Medulla oblongata (tissue), 1 donor: ENCODE results near the gene SLC38A8.

Experiments
- DNase-seq: peaks from one replicate; pipeline ENCODE4 v3.0.0-alpha.2; 2015; ENCODE audit errors: extremely low spot score

Gene SLC38A8

DNA sequence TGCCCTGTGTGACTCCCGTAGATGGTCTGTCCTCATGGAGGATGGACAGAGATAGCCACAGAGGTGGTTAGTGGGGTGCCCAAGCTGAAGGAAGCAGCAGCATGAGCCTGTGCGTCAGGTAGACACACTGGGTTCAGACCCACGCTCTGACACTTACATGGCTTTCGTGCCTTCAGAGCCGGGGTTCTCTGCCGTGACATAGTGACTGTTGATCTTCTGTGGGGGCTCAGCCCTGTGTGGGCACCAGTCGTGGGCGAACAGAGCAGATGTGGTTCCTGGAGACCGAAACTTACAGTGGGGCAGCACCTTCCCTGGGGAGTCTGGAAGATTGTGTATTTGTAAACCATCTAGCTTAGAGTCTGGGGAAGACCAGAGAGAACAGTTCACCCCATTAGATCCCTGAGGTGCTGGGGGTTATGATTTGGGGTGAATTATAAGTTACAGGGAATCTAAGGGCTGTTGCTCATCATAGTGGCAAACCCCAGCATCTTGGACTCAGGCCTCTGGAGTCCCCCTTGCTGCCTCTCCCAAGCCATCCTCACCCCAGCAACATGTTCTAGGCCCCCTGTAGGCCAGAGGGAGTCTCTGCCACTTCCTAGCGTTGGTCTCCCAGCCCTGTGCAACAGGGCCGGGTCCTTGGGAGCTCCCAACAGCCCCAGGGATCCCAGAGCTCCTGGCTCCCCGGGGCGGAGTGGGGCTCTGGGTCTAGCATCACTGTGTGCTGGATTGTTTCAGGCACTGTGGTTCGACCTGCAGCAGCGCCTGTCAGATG is 45.9 kb downstream of the SLC38A8 start:
- DNase-seq, result no peak

DNA sequence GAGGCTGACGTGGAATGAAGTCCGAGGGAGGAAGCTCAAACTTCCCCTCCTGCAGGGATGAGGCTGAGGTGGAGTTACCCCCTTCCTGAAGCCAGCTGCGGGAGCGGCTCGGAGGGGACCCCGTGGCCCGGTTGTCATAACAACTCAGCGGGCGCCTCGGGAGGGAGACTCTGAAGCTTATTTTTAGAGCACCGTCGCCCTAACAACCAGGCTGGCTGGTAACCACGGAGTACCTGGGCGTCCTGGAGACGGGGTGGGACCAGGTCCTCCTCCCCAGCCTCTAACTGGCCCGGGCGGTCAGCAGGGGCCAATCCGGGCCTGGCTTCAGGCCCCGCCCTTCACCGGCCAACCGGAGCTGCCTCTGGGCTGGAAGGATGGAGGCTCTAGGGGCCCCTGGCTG is 46.8 kb downstream of the SLC38A8 start:
- peak; percentile 29 for DNase-seq

DNA sequence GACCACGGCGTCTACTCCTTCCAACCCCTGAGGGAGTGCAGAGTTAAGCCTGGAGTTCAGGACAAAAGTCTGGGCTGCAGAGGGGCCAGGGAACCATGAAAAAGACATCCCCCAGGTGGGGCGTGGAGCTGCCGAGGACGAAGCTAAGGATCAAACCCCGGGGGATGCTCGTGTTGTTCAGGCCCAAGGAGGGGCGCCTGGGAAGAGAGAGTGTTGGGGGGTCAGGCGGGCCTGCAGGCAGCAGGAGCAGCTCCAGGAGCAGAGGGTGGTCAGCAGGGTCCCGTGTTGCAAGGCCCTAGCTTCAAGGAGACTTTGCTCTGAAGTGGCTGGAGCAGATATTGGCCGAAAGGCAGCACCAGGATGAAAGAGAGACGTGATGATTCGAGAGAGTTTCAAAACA is 47.9 kb downstream of the SLC38A8 start:
- DNase-seq, result no peak

DNA sequence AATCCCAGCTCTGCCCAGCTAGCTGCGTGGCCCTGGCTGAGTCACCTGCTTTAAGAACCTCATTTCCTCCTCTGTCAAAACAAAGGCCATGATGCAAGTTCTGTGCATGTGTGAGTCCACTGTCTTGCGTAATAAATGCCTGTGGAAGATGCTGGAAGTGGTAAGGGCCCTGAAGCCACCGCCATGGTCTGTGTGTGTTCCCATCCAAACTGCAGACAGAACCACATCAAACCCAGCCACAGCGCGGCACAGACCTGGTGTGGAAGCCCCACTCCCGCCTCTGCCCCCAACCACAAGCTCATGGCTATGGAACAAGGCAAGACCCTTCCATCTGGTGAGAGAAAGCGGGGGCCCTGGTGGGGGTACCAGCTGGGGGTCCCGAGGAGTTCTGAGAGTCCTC is 48.5 kb downstream of the SLC38A8 start:
- DNase-seq, result peak; percentile 20

DNA sequence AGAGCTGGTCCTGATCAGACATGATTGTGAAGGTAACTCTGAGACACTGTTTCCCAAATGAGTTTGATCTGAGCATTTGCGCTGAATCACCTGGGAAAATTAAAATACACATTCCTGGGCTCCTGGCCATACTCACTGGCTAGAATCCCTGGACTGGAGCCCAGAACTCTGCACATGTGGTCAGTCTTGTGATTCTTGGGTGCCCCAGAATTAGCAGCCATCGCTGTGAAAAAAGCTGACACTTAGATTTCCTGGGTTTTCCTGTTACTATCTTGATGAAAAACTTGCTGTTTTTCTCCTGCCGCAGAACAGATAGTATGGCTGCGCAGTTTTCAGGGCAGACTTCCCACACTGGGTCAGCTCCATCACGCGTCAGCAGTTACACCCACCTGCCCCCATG is 50.0 kb downstream of the SLC38A8 start:
- peak; percentile 75 for DNase-seq

DNA sequence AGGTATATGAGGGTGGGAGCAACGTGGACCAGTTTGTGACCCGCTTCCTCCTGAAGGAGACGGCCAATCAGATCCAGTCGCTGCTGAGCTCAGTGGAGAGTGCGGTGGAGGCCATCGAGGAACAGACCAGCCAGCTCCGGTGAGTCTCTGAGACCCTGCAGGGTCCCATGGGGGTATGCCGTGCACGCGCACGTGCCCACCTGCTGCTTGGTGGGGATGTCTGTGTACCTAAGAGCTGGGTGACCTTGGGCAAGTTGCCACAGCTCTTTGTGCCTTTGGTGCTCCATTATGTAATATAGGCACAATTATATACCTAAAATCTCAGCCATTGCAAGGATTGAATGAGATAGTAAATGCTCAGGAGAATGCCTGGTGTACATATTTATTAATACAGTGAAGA is 52.1 kb downstream of the SLC38A8 start:
- no peak for DNase-seq

DNA sequence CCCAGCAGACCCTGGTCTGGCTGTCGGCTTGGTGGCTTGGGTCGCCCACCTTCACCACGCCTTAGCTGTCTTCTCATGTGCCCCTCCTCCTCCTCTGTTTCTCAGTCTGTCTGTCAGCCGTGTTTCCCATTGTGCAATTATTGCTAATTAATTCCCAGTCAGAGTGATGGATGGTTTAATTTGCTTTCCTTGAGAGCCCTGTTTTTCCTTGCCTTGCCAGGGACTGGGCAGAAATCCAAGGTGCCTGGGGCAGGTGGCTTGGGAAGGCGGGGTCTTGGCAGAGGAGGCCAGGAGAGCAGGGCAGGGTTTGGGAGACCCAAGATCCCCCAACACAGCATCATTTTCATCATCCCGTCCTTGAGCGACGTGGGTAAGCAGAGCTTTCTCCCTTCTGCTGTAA is 53.3 kb downstream of the SLC38A8 start:
- no peak for DNase-seq

DNA sequence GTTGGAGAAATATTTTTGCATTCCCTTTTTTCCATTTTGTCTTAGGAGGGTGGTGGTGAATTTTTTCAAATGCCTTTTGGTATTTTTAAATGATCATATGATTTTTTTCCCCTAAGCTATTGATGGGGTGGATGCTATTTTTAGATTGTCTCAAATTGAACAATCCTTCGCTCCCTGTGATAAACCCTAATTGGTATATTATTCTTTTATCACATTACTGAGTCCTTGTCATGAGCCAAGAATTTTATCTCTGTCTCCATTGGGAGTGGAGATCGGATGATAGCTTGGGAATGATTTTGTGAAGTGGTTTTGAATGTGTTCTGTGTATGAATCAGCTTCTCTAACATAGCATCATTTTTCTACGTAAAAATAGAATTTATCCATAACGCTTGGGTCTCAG is 59.1 kb downstream of the SLC38A8 start:
- DNase-seq, result no peak

DNA sequence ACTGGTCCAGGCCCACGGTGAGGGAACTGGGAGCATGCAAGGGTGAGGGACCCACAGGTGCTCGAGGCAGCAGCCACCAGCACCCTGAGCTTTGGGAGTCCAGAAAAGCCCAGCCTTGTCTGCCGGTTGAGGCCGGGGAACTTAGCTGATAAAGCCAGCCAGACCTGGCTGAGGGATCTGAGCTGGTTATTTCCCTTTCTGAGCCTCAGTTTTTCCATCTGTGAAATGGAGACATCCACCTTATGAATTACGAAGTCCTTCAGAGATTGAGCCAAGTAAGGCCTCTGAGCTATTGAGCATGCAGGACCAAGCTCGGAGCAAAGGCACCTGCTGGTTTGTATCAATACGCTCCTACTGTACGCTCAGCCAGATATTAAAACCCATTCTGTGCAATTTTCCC is 60.8 kb downstream of the SLC38A8 start:
- DNase-seq, result no peak

DNA sequence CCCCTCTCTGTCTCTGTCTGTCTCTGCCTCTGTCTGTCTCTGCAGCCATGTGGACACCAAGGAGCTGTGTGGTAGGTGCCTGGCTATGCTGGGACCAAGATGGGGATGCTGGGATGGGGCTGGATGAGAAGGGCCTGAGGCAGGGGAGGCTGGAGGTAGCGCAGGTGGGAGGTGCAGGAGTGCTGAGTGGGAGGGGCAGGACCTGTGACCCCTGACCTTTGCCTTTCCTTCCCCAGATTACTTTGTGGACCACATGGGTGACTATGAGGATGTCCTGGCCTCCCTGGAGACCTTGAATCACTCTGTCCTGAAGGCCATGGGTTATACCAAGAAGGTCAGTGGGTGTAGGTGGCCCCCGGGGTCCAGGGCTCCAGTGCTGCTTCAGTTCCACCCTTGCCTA is 61.8 kb downstream of the SLC38A8 start:
- no peak for DNase-seq

DNA sequence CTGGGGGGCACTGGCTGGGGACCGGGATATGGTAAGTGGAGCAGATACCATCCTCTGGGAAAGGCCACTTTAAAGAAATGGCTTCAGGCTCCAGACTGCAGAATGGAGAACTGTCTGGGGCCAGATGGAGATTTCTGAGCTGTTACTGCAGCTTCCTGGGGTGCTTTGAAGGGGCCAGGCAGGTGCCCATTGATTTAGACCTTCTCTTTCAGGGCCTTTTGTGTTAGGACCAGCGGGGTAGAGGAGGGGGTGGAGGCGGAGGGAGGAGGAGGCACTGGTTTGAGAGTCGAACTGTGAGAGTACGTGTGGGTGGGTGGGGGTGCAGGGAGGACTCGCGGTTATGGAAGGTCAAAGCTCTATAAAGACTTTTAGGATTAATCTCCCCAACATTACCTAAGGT is 63.2 kb downstream of the SLC38A8 start:
- no peak for DNase-seq

DNA sequence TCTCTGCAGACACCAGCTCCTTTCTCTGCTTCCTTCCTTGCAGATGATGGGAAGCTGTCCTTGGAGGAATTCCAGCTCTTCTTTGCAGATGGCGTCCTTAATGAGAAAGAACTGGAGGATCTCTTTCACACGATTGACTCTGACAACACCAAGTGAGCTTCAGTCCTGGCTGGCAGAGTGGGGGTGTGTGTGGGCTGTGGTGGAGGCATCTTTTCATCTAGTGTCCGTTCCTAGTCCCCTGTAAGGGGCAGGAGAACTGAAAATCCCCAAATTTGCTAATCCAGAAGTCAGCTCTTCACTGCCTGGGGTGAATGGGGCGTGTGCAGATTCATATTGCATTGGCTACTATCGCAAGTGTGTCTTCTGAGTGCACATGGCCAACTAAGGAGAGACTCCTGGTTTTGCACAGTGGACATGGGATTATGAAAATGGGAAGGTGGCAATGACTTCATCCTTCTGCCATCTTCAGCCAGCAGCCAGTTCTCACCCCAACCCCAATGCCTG is 64.1 kb downstream of the SLC38A8 start:
- DNase-seq, result no peak

DNA sequence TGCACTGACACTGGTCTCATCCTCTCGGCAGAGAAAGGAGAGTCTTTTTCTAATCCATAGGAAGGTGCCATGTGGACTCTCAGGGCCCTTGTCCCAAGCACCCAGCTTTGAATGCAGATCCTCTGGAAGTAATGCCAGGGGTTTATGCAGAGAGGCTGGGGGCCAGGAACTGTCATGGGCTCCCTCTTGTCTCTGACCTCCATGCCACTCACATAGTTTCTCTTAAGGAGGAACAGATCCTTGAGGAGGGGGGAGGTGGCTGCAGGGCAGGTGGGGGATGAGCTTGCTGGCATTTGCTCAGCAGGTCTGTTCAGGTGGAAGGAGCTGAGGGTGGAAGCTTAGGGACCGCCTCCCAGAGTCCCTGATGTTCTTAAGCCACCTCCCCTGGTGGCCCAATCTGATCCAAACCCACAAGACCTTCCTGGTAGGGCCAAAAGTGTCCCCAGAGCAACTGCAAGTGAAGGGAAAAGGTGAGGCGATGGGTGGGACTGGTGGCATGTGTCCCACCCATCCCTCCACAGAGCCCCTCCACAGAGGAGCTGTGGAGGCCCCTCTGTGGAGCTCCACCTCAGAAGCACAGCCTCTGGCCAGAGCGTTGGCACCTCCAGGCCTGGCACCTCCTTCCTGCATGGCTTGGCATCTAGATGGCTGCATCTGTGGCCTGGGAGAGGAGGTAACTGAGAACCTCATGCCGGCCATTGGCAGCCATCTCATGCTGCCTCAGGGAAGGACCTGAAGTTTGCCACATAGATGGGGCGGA is 65.4 kb downstream of the SLC38A8 start:
- no peak for DNase-seq

DNA sequence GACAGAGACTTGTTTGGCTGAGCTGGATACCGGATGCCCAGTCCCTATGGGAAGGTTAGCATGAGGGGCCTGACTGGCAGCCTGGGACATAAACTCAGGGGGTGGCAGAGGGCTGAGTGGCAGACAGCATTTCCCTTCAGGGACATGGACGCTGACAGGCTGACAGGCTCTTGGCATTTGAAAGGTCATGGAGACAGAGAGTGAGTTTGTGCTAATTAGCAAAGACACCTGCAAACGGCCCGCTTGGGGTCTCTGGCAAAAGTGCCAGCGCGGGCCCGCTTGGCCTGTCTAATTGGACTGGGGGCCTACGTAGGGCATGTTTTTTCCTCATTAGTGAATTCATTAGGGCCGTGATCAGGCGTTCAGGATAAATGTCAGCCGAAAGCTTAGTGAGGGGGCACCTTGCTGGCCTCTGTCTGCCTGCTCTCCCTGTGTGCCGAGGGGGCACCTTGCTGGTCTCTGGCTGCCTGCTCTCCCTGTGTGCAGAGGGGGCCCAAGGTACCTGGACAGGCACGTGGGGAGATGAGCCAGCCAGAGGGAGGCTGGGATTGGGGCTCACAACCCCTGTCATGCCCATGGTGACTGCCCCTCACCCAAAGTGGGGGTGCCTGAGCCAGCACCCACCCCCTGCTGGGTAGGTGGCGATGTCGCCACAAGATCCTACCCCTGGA is 66.9 kb downstream of the SLC38A8 start:
- no peak for DNase-seq

DNA sequence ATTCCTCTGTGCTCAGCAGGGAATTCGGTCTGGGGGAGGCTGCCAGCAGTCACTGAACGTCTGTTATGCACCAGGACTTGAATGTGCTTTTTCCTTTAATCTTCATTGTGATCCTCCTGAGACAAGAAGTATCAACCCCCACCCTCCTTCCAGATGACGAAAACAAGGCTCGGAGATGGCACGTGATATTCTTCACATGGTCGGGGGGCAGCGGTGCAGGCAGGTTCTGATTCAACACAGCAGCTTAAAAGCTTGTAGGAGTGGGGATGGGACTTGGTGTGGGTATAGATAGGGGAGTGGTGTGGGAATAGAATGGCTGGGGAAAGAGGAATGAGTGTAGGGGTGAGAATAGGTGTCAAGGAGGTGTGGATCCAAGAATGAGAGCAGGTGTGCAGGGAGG is 68.1 kb downstream of the SLC38A8 start:
- no peak for DNase-seq

DNA sequence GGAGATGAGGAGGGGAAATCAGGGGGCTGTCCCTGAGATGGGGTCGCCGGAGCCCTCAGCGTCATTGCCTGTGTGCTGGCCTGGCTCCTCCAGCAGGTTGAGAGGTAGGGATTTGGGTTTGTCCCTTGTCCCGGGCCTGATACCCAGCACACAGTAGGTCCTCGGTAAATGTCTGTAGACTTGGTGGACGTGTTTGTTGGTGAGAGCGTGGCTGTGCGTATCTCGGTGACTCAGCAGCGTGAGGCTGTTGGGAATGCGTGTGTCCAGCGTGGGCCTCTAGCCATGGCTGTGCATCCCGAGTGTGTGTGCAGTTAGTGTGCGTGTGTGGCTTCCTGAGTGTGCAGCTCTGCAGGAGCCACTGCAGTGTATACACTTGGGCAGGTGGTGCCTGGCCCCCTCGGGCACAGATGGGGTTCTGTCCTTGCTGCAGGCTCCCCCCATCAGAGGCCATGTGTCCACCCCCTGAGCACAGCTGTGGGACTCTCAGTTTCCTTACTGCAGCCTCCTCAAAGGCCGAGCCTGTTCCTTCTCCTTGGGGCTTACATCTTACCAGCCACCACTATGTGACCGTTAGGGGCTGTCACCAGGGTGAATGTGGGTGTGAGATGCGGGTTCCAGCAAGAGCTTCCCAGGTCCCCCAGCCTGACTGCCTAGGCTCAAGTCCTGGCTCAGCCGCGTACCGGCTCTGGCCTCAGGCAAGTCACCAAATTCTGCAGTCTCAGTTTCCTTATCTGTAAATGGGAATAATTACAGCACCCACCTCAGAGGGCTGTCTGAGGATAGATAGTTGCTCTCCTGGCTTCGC is 68.8 kb downstream of the SLC38A8 start:
- no peak for DNase-seq

DNA sequence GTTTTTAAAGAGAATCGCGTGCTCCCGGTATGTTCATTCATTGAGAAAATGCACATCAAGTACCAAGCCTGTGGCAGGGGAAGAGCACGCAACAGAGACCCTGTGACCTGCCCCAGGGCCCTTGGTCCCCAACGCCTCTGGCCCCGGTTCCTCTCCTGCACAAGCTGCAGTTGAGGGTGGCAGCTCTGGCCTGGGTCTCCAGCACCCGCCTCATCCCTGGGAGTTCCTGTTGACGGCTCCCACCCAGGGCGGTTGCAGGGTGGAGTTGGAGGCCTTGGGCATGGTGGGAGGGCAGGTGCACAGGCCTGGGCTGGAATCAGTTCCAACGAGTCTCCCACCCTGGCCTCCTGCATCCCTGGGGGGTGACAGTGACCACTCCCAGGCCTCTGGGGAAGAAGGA is 69.5 kb downstream of the SLC38A8 start:
- no peak for DNase-seq

DNA sequence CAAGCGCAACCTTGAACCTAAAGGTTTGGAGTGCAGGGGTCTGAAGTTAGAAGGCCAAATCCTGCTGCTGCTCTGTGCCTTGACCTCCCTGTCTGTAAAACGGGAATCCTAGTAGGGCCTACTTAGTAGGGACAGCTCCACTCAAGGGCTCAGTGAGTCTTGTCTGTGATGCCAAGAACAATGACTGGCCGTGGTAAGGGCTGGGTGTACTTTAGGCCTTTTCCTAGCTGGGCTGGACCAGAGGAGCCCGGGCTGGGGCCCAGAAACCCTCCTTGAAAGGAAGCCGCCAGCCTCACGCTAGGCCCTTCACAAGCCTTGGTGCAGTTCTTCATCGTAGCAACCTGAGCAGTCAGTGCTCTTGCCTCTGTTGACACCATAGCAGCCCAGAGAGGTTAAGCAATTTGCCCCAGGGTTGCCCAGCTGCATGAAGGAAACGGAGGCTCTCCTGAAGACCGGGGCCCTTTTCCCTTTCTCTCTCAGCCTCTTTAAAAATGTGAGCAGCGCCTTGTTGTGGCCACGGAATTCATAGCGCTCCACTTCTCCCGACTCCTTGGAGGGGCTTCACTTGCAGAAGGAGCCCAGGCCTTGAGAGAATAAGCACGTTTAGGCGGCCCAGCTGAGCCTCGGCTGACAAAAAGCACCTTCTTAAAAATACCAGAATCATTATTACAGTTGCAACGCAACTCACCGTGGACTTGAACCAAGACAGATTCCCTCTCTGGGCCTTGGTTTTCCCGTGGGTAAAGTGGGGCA is 70.2 kb downstream of the SLC38A8 start:
- no peak for DNase-seq

DNA sequence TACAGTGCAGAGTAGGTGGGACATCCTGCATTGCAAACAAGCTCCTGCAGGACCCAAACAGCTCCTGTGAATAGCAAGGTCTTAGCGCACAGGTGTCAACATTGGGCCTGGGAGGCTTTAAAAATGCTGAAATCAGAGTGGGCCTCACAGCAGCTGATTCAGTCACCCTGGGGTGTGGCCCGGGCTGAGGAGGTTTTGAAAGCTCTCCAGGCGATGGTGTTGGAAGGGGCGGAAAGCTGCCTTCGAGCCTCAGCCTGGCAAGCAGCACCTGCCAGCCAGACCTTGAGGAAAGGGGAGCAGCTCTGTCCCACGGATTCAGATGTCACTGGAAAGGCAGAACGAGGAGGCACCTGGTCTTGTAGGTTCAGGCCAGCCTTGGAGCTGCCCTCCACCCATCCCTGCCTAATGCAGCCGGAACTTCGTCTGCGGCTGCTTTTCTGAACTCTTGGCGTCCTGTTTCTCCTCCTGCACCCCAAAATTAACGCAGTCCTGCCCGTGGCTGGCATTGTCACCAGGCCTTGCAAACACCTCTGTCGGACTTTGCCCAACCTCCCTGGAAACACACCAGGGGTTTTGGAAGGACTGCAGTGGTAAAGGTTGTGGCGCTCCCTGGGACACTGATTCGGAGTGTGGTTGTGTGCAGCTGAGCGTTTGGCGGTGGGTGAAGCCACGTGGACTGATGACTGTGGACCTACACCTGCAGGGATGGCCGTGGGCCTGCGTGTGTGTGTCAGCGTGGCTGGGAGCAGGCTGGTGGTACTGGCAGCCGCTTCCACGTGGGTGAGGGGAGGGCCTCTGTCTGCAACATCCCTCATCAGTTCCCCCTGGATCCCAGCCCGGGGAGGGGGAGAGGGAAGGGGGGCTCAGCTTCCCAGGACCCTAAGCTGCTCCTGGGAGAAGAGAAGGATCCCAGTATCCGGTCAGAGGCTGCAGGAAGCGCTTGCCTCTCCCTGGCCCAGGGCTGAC is 71.1 kb downstream of the SLC38A8 start:
- DNase-seq, result no peak

DNA sequence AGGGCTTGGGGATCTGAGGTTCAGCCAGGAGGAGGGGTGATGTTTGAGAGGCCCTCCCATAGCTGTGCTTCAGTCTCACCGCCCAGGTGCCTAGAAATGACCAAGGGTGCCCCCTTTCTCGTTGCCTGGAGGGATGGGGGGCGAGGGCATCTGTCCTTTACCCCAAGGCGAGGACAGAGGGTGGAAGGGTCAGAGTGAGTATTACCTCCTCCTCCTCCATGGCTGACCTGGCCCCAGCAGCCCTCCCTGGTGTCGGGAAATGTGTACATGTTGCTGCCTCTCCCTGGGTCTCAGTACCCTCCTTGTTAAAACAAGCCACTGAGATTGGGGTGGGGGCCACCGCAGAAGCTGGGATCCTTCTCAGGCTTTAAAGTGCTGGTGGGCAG is 72.2 kb downstream of the SLC38A8 start:
- no peak for DNase-seq
